Inflammatory macrophage (primary cell): ENCODE results near the gene KLHL41.
"Not testable (repeated sequence)": the region's sequence is repeated elsewhere in the genome, so short reads cannot be mapped to it uniquely, and the experiment has no call there.

Source experiments
- DNase-seq, 2 donors: peaks; one replicate each; pipeline ENCODE4 v3.0.0-alpha.2; 2020 to 2022

Gene KLHL41

DNA sequence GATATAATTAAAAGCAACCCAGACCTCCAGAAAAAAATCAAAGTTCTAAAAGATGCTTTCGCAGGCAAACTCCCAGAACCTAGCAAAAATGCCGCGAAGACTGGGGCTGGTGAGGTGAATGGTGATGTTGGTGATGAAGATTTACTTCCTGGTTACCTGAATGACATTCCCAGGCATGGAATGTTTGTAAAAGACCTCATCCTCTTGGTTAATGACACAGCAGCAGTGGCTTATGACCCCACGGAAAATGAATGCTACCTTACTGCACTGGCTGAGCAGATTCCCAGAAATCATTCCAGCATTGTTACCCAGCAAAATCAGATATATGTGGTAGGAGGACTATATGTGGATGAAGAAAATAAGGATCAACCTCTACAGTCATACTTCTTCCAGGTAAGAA, 994 bp downstream of the KLHL41 start:
- no peak for DNase-seq

DNA sequence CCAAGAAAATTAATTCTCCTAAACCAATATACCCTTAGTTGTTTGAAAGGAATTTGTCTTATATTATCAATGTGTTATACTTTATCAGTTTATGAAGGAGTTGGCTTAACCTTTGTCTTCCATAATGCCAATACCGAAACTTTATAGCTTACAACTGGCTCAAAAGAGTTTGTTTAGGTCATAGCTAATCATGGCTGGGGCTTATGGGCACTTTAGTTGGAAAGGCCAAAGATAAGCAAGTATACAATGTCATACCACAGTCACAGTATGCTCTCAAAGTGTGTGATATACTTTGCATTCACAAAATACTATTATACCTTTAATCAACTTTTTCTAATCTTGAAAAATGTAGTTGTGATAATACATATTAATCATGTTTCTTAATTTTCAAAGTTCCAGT, 2.3 kb downstream of the KLHL41 start:
- DNase-seq = no peak

DNA sequence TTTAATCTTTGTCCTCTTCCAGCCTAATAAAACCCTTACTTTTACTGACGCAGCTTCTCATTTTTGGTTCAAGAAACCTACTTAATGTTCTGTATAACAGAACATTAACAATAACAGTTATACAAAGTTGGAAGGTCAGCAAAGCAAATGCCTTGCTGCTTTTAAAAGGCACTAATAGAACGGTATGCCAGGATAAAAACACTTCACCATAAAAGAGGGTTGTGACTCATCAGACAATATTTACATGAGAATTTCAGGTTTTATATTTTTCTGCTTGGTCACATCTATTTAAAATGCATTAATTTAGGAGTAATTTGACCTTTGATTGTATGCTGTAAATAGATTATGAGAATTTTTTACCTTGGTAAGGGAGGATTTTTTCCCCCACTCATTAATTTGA, 3.0 kb downstream of the KLHL41 start:
- no peak for DNase-seq

DNA sequence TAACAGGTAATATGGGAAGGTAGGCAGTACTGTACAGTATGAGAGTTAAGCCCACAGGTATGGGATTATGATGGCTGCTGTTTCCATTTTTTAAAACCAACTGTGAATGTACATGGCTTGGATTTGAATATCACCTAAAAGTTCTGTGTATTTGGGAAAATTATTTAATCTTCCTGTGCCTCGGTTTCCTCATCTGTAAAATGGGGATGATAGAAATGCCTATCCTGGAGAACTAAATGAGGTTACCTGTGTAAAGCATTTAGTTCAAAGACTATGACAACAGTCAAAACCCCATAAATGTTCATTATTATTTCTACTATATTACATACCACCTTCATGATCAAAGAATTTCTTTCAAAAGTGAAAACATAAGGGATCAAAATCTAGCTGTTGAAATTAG, 3.6 kb downstream of the KLHL41 start:
- no peak for DNase-seq

DNA sequence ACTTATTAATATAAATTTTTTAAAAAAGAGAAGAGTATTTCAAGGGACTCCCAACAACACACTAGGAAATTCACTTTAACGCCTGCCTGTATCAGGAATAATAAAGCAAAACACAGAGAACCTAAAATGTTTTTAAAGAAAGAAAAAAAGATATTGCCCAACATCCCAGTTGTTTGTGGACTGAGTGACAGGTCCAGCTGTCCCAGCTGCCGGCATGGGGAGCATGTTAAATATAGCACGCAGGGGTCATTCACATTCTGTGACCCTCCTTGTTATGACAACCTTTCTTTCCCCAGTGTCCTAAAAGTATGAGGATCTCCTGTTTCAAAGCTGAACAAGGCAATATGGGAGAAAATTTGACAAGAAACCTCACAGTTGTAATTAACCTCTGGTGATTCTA, 4.4 kb downstream of the KLHL41 start:
- DNase-seq = no peak

DNA sequence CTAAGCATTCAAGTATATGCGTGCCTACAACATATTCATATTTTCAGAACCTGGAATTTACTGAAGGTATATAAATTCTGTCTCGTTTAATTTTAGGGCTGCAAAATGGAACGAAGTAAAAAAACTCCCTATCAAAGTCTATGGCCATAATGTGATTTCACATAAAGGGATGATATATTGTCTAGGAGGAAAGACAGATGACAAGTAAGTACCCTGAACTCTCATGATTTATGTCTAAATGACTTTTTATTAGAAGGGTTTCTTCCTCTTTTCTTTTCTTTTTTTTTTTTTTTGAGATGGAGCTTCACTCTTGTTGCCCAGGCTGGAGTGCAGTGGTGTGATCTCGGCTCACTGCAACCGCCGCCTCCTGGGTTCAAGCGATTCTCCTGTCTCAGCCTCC, 5.3 kb downstream of the KLHL41 start:
- not testable (repeated sequence) for DNase-seq

DNA sequence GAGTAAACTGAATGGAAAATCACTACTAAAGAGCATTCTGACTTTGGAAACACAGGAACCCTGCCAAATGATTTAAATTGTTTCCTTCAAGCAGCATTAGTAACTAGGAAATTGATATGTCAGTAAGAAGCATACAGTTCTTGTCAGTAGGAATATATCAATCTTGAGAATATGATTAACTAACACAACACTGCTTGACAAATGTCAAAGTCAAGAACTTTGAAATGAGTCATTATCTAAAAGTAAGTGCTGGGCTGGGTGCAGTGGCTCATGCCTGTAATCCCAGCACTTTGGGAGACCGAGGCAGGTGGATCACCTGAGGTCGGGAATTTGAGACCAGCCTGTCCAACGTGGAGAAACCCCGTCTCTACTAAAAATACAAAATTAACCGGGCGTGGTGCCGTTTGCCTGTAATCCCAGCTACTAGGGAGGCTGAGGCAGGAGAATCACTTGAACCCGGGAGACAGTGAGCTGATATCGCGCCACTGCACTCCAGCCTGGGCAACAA, 7.0 kb downstream of the KLHL41 start:
- not testable (repeated sequence) for DNase-seq

DNA sequence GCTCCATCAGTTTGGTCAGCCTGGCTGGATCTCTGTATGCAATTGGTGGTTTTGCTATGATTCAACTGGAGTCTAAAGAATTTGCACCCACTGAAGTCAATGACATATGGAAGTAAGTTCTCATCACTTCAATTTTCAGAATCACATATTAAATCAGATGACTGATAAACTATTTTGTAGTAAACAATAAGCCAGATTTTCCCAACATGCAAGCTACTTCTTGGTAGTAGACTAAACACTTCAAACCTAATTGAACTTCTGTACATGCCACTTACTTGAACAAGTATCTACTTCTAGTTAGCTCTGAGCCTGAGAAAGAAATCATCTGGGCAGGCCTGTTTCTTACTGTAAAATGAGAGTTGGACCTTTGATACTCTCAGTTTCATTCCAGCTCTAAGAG, 11.4 kb downstream of the KLHL41 start:
- no peak for DNase-seq

DNA sequence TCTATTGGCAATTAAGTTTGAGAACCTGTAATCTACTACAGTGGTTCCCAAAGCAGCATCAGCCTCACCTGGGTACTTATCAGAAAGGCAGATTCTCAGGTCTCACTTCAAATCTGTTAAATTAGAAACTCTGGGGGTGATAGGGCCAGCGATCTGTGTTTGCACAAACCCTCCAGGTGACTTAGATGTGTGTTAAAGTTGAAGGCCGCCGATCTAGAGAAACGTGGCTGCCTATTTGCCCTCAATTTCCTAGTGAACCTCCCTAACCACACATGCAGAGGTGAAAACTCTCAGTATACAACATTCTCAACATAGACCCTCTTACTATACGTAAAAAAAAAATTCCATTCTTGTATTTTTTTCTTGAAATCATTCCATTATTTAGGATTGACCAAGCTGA, 14.2 kb downstream of the KLHL41 start:
- DNase-seq = no peak

DNA sequence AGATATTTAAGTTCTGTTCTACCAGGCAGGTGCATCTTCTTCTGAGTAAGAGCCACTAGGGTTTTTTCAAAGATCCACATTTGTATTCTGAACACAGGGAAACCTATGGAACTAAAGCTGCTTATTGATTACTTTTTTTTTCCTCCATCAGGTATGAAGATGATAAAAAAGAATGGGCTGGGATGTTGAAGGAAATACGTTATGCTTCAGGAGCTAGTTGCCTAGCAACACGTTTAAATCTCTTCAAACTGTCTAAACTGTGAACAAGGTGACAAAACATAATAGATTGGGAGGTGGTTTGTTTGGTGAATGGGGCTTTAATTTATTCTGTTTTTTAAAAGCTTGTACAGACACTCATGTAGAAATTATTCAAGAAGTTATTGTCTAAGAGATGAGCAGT, 15.9 kb downstream of the KLHL41 start:
- no peak for DNase-seq

DNA sequence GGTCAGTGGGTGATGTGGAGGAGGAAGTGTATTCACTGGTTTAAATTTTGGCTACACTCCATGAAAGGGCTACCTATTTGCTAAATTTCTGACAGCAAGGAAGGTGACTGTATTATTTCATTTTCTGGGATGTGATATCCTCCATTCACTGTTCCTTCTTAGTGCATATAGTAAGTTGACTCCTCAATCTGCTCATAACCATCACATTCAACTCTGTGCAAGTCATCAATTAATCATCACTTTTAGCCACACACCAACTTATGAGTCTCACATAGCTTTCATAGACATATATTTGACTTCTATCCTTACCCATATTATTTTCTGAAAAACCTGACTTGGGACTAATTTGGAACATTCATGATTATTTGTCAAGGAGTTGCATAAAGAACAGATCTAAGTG, 16.9 kb downstream of the KLHL41 start:
- DNase-seq = no peak

DNA sequence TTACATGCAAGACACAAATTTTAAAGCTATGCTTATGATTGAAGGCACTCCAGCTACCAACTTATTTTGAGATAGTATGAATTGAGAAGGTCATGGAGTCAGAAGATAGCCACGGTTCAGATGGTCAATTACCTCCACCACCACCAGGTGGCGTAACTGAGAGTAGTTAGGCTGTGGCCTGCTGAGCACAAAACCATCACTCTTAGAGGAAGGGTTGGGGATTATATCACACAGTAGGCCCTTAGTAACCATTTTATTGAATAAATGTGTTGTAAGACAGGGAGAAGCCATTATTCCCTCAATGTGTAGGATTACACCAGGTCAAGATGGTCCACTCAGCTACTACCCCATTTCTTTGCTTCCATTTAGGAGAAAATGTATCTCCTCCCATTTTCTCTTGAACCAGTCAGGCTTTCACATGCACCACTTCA, 18.8 kb downstream of the KLHL41 start:
- DNase-seq = peak; percentile 73 to 77

DNA sequence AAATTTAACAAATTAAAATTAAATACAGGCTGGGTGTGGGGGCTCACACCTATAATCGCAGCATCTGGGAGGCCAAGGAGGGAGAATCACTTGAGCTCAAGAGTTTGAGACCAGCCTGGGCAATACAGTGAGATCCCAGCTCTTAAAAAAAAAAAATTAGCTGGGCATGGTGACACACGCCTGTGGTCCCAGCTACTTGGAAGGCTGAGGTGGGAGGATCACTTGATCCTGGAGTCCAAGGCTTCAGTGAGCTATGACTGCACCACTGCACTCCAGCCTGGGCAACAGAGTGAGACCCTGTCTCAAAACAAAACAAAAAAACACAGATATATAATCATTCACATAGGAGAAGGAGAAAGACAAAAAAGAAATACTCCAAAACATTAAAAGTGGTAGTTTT, 30.0 kb downstream of the KLHL41 start:
- DNase-seq = not testable (repeated sequence)

DNA sequence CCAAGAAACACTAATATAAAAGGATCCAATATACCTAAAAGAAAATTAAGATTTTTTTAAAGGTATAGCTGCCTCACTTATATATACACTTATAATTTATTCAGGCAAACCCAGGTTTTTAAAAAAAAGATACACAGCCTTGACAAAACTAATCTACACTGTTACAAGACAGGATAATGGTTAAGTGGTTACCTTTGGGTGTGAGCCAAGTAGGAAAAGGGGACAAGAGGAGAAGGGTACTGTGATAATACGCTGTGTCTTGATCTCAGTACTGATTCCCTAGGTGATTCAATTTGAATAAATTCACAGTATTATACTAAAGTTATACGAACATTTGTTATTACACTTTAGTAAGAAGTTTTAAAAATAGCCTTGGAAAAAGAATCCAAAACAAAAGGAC, 30.6 kb downstream of the KLHL41 start:
- DNase-seq = no peak

DNA sequence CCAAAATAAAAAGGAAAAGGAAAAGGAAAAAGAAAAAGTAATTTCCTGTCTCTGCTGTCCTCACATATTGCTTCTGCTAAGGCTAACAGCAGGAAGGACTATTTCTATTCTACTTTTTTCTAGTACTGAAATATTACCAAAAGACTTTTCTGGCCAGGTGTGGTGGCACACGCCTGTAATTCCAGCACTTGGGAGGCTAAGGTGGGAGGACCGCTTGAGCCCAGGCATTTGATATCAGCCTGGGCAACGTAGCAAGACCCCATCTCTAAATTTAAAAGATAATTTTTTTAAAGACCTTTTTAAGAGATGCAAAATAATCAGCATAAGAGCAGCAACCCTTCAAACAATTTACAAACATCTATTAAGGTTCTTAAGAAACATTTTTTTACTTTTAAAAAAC, 32.9 kb downstream of the KLHL41 start:
- no peak for DNase-seq

DNA sequence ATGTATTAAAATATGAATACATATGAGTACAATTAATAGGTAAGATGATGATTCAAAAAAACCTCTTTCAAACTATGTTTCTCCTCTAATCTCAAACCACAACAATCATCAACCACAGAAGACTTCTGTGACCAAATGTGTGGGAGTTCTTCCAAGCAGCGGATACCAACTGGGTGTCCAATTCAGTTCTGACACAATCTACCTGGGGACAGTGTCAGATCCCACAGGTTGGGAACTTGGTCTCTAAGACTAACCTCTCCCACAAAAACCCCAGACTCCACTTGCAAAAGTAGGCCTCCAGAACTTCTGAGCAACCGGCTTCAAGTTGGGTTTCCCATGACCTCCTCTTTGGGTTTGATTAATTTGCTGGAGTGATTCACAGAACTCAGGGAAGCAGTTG, 37.3 kb downstream of the KLHL41 start:
- no peak for DNase-seq

DNA sequence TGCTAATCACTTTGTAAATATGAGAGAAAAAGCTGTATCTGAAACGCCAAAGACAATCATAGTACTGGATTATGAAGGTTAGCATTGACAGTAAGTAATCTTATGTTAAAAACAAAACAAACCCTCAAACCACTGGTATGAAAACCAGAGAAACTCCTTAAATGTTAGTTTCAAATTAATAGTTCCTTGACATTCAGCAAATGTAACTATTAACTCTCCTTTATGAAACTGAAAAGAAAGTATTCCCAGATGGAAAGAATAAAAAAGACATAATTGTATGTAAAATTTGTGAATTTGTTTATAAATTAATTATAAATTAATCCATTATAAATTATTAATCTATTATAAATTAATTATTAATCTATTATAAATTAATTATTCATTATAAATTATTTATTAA, 51.9 kb downstream of the KLHL41 start:
- DNase-seq = peak in 1 of 2 donors; percentile 2

DNA sequence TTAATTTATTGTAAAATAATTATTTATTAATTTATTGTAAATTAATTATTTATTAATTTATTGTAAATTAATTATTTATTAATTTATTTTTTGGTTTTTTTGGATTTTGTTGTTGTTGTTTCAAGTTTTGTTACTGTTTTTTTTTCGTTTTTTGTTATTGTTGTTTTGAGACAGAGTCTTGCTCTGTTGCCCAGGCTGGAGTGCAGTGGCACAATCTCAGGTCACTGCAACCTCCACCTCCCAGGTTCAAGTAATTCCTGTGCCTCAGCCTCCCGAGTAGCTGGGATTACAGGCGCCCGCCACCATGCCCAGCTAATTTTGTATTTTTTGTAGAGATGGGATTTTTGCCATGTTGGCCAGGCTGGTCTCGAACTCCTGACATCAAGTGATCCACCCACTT, 52.6 kb downstream of the KLHL41 start:
- not testable (repeated sequence) for DNase-seq

DNA sequence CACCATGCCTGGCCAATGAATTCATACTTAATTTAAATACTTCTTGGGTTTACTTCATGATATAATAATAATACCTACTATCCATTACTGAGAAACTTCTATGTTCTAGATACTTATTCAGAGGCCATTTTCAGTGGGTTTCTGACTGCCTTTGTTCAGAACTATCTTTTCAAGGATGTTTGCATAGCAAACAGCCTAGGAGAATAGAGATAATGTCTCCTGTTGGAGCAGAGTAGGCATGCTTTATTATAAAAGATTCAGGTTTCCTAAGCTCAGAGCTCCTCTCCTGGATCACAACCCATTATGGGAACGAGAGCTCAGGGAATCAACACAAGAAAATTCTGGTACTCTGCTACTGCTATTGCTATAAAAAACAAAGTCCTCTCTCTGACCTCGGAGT, 53.0 kb downstream of the KLHL41 start:
- no peak for DNase-seq

DNA sequence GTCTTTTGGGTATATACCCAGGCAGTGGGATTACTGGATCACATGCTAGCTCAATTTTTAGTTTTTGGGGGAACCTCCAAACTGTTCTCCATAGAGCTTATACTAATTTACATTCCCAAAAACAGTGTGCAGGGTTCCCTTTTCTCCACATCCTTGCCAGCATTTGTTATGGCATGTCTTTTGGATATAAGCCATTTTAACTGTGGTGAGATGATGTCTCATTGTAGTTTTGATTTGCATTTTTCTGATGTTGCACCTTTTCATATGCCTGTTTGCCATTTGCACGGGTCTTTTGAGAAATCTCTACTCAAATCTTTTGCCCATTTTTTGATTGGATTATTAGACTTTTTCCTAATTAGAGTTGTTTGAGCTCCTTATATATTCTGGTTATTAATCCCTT, 56.2 kb downstream of the KLHL41 start:
- DNase-seq = no peak

DNA sequence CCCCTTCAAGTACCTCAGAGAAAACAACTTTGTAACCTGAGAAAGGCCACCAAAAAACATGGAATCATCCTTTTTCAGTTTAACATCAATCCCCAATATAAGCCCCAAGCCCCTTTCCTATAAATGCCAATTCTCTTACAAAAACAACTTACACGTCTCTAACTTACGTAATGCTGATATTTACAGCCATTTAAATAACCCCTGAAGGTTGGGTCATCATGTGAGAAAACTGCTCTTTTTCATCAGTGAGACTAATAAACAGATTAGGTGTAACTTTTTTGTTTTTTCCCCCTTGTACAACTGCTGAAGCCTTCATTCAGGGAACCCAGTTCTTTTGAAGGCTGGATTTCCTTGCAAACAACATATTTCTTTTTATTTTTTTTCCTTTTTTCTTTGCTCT, 60.4 kb downstream of the KLHL41 start:
- DNase-seq = no peak

DNA sequence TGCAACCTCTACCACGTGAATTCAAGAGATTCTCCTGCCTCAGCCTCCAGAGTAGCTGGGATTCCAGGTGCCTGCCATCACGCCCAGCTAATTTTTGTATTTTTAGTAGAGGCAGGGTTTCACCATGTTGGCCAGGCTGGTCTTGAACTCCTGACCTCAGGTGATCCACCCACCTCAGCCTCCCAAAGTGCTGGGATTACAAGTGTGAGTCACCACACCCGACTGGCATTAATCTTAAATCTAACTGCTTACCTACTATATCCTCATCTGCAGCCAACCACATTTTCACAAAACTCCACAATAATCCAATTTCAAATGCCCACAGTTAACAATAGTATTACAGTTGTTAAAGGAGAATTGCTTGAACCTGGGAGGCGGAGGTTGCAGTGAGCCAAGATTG, 61.2 kb downstream of the KLHL41 start:
- DNase-seq = not testable (repeated sequence)

DNA sequence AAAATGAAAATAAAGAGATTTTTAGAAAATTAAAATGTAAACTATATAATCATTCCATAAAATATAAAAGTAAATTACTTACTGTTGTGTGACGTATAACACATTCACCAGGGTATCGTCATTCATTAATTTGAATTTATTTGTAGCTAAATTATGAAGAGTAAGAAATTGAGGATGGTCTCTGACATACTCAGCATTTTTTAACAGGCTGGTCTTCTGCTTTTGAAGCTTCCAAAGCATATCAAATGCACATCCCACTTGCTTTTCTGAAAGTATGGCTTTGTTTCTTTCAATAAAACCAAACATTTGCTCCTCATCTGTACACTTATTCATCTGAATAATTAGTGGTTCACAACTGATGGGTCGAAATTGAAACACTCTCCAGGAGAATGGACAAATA, 62.1 kb downstream of the KLHL41 start:
- no peak for DNase-seq

DNA sequence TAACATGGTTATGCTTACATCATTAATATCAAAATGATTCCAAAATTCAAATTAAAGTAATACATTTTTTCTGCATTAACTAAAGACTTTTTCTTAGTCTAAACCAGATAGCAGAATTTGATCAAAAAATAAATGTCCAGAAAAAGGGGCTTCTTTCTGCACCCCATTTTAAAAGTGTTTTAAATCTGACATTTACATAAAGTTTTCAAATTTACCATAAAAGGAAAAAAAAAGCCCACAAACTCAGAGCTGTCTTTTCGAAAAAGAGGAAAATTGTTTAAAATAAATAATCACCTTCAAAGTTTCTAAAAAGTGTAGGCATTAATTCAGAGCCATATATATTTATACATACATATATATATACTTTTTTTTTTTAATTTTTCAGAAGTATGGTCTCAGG, 62.7 kb downstream of the KLHL41 start:
- DNase-seq = no peak

DNA sequence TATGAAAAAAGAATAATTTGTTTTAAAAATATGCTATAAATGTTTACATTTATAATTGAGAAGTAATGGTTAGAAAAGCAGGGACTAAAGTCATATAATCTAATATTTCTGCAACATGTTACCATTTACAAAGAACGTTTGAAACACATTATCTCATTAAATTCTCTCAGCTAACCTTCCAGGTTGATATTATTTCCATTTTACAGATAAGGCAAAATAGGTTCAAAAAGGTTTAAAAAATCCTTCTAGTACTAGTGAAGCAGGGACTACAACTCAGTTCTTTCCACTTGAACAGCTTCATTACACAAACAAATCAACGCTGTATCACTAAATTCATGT, 63.3 kb downstream of the KLHL41 start:
- no peak for DNase-seq
